ENCODE results near the gene TNRC6C.
"Not testable (repeated sequence)": the region's sequence is repeated elsewhere in the genome, so short reads cannot be mapped to it uniquely, and the experiment has no call there.

Gene TNRC6C

GRCh38 chr17:78041386-78042179, 83.1 kb downstream of the TNRC6C start:
- DNase-seq (ENCODE audit: low read depth in 4 of 4, low spot score in 1 of 4) = no peak

- no peak for DNase-seq (ENCODE audit: low read depth in 4 of 4, low spot score in 1 of 4)
Measured at GRCh38 chr17:78042542-78042941, 84.0 kb downstream of the TNRC6C start.

- no peak for DNase-seq (ENCODE audit: low read depth in 4 of 4, low spot score in 1 of 4)
Measured at GRCh38 chr17:78043031-78043430, 84.5 kb downstream of the TNRC6C start.

- DNase-seq (ENCODE audit: low read depth in 4 of 4, low spot score in 1 of 4) = no peak
Measured at GRCh38 chr17:78044280-78044835, 85.9 kb downstream of the TNRC6C start.

- no peak for DNase-seq (ENCODE audit: low read depth in 4 of 4, low spot score in 1 of 4)
Measured at GRCh38 chr17:78045316-78045715, 86.8 kb downstream of the TNRC6C start.

- DNase-seq (ENCODE audit: low read depth in 4 of 4, low spot score in 1 of 4) = no peak
Measured at GRCh38 chr17:78046923-78047322, 88.4 kb downstream of the TNRC6C start.

GRCh38 chr17:78048346-78049292, 90.1 kb downstream of the TNRC6C start:
- no peak for DNase-seq (ENCODE audit: low read depth in 4 of 4, low spot score in 1 of 4)

GRCh38 chr17:78049609-78050008, 91.1 kb downstream of the TNRC6C start:
- DNase-seq (ENCODE audit: low read depth in 4 of 4, low spot score in 1 of 4) = no peak

GRCh38 chr17:78051186-78051972, 92.9 kb downstream of the TNRC6C start:
- no peak for DNase-seq (ENCODE audit: low read depth in 4 of 4, low spot score in 1 of 4)

- DNase-seq (ENCODE audit: low read depth in 4 of 4, low spot score in 1 of 4) = no peak
Measured at GRCh38 chr17:78053777-78054468, 95.4 kb downstream of the TNRC6C start.

GRCh38 chr17:78057113-78057740, 98.7 kb downstream of the TNRC6C start:
- DNase-seq (ENCODE audit: low read depth in 4 of 4, low spot score in 1 of 4) = no peak

- no peak for DNase-seq (ENCODE audit: low read depth in 4 of 4, low spot score in 1 of 4)
Measured at GRCh38 chr17:78058001-78058400, 99.5 kb downstream of the TNRC6C start.

- DNase-seq (ENCODE audit: low read depth in 4 of 4, low spot score in 1 of 4) = no peak
Measured at GRCh38 chr17:78058581-78058980, 100.1 kb downstream of the TNRC6C start.

GRCh38 chr17:78062596-78062995, 104.1 kb downstream of the TNRC6C start:
- DNase-seq (ENCODE audit: low read depth in 4 of 4, low spot score in 1 of 4) = no peak

- DNase-seq (ENCODE audit: low read depth in 4 of 4, low spot score in 1 of 4) = no peak
Measured at GRCh38 chr17:78063489-78063888, 105.0 kb downstream of the TNRC6C start.

- no peak for DNase-seq (ENCODE audit: low read depth in 4 of 4, low spot score in 1 of 4)
Measured at GRCh38 chr17:78064708-78065107, 106.2 kb downstream of the TNRC6C start.

GRCh38 chr17:78066976-78067375, 108.5 kb downstream of the TNRC6C start:
- not testable (repeated sequence) for DNase-seq (ENCODE audit: low read depth in 4 of 4, low spot score in 1 of 4)

GRCh38 chr17:78069695-78070094, 111.2 kb downstream of the TNRC6C start:
- no peak for DNase-seq (ENCODE audit: low read depth in 4 of 4, low spot score in 1 of 4)

- no peak for DNase-seq (ENCODE audit: low read depth in 4 of 4, low spot score in 1 of 4)
Measured at GRCh38 chr17:78072961-78073360, 114.5 kb downstream of the TNRC6C start.

- DNase-seq (ENCODE audit: low read depth in 4 of 4, low spot score in 1 of 4) = no peak
Measured at GRCh38 chr17:78075011-78075410, 116.5 kb downstream of the TNRC6C start.
